ENCODE results near the gene RTP3.

- TF ChIP-seq, protein P1, sequence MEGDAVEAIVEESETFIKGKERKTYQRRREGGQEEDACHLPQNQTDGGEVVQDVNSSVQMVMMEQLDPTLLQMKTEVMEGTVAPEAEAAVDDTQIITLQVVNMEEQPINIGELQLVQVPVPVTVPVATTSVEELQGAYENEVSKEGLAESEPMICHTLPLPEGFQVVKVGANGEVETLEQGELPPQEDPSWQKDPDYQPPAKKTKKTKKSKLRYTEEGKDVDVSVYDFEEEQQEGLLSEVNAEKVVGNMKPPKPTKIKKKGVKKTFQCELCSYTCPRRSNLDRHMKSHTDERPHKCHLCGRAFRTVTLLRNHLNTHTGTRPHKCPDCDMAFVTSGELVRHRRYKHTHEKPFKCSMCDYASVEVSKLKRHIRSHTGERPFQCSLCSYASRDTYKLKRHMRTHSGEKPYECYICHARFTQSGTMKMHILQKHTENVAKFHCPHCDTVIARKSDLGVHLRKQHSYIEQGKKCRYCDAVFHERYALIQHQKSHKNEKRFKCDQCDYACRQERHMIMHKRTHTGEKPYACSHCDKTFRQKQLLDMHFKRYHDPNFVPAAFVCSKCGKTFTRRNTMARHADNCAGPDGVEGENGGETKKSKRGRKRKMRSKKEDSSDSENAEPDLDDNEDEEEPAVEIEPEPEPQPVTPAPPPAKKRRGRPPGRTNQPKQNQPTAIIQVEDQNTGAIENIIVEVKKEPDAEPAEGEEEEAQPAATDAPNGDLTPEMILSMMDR (IDR thresholded peaks at IDR 0.05; ENCODE audit: low read depth, low read length, missing input control): no peak
- TF ChIP-seq, protein P2, sequence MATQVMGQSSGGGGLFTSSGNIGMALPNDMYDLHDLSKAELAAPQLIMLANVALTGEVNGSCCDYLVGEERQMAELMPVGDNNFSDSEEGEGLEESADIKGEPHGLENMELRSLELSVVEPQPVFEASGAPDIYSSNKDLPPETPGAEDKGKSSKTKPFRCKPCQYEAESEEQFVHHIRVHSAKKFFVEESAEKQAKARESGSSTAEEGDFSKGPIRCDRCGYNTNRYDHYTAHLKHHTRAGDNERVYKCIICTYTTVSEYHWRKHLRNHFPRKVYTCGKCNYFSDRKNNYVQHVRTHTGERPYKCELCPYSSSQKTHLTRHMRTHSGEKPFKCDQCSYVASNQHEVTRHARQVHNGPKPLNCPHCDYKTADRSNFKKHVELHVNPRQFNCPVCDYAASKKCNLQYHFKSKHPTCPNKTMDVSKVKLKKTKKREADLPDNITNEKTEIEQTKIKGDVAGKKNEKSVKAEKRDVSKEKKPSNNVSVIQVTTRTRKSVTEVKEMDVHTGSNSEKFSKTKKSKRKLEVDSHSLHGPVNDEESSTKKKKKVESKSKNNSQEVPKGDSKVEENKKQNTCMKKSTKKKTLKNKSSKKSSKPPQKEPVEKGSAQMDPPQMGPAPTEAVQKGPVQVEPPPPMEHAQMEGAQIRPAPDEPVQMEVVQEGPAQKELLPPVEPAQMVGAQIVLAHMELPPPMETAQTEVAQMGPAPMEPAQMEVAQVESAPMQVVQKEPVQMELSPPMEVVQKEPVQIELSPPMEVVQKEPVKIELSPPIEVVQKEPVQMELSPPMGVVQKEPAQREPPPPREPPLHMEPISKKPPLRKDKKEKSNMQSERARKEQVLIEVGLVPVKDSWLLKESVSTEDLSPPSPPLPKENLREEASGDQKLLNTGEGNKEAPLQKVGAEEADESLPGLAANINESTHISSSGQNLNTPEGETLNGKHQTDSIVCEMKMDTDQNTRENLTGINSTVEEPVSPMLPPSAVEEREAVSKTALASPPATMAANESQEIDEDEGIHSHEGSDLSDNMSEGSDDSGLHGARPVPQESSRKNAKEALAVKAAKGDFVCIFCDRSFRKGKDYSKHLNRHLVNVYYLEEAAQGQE (IDR thresholded peaks at IDR 0.05): no peak
- TF ChIP-seq YY1 (IDR thresholded peaks at IDR 0.05) (no peak), TAF1 (conservative IDR thresholded peaks at IDR 0.05) (no peak), NR2F2 (IDR thresholded peaks at IDR 0.05) (peak; percentile 13)
These were observed 3.2 kb downstream of the RTP3 start for GRCh38 chr3:46500656-46501635.

Measured in liver (tissue), 3 donors.